Stimulated activated naive CD8-positive, alpha-beta T cell treated with anti-CD3 and anti-CD28 coated beads, Interleukin-15, Interleukin-2, amounts not matched to agents 100 U/mL and 50 U/mL, for 24 hours (primary cell): ENCODE results near the gene JPH4.

Source experiments
- ATAC-seq: fragments of 150-1000 bp; cut with Tn5 transposase; one replicate; pipeline ENCODE4 v1.10.0; 2021
- DNase-seq: peaks from one replicate; pipeline ENCODE4 v3.0.0; 2021

JPH4 gene

GRCh38 chr14:23524954-23525353, 53.6 kb downstream of the JPH4 start:
- DNase-seq, result no peak
- no peak for ATAC-seq

GRCh38 chr14:23523229-23524016, 55.2 kb downstream of the JPH4 start:
- ATAC-seq (no peak), DNase-seq (no peak)

- DNase-seq (no peak), ATAC-seq (no peak)
Measured at GRCh38 chr14:23522643-23523198, 55.9 kb downstream of the JPH4 start.

- no peak for ATAC-seq
- DNase-seq, result no peak
Measured at GRCh38 chr14:23521785-23522640, 56.6 kb downstream of the JPH4 start.

- DNase-seq, result no peak
- ATAC-seq, result no peak
Measured at GRCh38 chr14:23520899-23521533, 57.6 kb downstream of the JPH4 start.

GRCh38 chr14:23518709-23519108, 59.9 kb downstream of the JPH4 start:
- DNase-seq, result no peak
- ATAC-seq, result no peak
